GM21515 (cell line): ENCODE measurements around the gene CNTNAP5.

Experiments
- ATAC-seq: cut with Tn5 transposase; IDR thresholded peaks from one replicate; pipeline ENCODE4 v1.9.1; 2021; ENCODE audit not compliant: unreplicated experiment

The CNTNAP5 gene

DNA sequence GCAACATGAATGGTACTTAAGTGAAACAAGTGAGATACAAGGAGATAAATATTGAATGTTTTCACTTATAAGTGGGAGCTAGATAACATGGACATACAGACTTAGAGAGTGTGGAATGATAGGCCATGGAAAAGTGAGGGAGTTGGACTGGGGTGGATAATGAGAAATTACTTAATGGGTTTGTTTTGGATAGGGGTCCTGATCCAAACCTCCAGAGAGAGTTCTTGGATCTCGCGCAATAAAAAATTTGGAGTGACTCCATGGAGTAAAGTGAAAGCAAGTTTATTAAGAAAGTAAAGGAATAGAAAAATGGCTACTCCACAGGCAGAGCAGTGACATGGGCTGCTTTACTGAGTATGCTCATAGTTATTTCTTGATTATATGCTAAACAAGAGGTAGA lies 508.9 kb downstream of the CNTNAP5 start:
- no peak for ATAC-seq

DNA sequence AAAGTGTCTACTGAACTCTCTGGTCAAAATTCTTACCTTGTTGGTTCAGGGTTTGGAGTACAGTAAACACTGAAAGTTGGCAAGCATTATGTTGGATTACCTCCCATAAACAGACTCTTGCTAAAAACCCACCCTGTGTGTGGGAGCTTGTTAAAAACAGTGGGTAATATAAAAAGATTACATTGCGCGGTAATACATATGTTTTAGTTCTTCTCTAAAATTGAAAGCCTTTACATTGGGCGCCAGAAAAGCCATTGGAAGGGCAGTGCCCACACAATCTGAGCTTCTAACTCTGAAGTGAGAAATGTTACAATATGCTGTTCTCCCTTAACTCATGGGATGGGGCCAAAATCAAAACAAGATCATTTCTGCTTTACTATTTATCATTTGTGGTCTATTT lies 510.7 kb downstream of the CNTNAP5 start:
- no peak for ATAC-seq

GRCh38 chr2:124536591-124536990 lies 511.5 kb downstream of the CNTNAP5 start:
- ATAC-seq = no peak

GRCh38 chr2:124538549-124538948 lies 513.5 kb downstream of the CNTNAP5 start:
- no peak for ATAC-seq

GRCh38 chr2:124540805-124541204 lies 515.7 kb downstream of the CNTNAP5 start:
- no peak for ATAC-seq

DNA sequence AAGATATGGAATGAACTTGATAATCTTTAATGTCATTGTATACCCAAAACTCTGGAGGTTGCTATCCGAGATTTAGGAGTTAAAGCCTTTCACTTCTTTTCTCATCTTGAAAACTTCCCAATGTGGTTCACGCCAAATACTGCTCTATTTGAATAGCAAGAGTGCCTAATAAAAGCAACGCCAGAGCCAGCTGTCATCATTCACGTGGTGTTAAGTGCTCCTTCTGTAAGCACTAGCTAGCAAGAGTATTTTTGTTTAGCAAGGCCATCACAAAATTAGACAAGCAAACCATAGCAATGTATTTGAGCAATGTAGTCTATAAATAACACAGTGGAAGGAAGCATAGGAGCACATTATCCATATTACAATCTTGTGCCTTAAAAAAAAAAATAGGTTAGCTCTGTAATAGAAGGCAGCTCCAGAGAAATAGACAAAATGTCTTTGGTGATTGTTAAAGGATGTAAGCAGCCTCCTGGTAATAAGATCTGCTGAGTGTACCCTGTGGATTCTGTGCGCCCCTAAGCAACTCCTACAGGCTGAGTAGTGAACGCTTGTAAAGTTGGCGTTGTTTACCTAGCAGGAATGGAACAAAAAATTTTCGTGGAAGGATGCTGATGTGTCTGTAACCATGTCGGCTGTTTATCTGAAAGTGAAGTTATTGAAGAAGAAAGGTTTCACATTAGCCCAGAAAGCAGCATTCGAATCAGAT lies 518.0 kb downstream of the CNTNAP5 start:
- no peak for ATAC-seq

- ATAC-seq = no peak
These were observed 522.6 kb downstream of the CNTNAP5 start for GRCh38 chr2:124547700-124548099.

- no peak for ATAC-seq
These were observed 533.3 kb downstream of the CNTNAP5 start for GRCh38 chr2:124558277-124558905.

GRCh38 chr2:124559236-124559635 lies 534.1 kb downstream of the CNTNAP5 start:
- no peak for ATAC-seq

DNA sequence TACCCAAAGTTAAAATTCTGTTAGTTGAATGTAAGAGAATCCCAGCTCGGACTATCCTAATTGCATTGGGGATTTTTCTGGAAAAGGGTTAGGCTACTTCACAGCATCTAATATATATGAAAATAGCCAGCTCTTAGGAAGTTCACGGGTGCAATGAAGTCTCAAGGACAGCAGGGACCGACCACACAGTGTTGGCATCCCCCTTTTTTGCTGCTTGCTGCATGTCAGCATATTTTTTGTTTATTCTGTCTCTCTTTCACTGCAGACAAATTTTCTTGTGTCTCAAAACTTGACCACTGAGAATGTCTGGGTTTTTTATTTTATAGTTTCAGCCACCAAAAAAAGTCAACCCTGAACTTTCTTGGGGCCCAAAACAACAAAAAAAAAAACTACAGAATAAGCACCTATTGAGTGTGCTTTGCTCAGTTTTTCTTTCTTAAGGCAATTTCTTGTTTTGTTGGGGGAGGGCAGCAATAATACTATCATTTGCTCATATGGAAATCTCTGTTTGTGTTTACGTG lies 535.6 kb downstream of the CNTNAP5 start:
- ATAC-seq = no peak

- no peak for ATAC-seq
These were observed 536.4 kb downstream of the CNTNAP5 start for GRCh38 chr2:124561486-124561885.

DNA sequence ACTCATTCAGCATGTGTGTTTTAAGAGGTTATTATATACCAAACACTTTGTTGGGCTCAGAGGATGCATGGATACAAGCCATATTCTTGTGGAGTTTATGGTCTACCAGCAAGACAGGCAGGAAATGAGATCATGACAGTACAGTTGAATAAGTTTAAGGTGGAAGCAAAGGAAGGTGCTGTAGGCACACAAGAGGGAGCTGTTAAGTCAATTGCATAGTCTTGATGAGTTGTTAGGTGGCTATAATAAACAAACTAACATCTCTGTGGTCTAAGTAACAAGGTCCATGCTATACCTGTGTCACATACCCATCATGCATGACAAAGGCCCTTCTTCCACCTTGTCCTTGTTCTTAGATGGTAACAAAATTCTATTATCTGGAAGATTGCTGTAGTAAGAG lies 538.3 kb downstream of the CNTNAP5 start:
- ATAC-seq = no peak

GRCh38 chr2:124566518-124566970 lies 541.5 kb downstream of the CNTNAP5 start:
- ATAC-seq = no peak

- no peak for ATAC-seq
These were observed 545.8 kb downstream of the CNTNAP5 start for GRCh38 chr2:124570872-124571271.

- no peak for ATAC-seq
These were observed 546.7 kb downstream of the CNTNAP5 start for GRCh38 chr2:124571836-124572235.

DNA sequence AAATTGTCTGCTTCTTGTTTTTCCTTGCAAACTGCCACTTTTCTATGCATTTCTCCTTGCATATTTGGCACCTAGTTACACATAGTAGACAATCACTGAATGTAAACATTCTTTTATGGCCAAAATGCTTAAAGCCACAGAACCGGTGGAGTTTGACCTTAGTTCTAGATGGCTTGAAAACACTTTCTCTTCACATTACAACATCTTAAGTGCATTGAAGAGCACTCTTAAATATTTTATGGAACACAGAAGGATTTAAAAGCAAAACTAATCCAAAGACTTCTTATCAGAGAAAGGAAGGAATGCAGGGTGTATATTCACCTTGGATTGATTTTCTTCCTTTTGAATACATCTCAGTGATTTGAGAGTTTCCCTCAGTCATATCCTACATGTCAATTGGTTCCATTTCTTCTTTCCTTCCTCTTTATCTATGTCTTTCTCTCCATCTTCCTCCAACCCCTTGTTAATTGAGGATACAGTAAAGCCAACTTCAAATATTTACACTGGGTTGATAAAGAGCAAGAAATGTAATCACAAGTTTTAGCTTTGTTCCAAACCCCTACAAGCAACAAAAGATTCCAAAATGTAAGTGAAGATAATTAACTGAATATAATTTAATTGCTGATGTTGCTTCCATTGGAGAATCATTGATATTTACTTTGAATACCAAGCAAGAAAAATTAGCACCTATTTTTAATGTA lies 548.0 kb downstream of the CNTNAP5 start:
- ATAC-seq = no peak

GRCh38 chr2:124575497-124575896 lies 550.4 kb downstream of the CNTNAP5 start:
- ATAC-seq = no peak

GRCh38 chr2:124580263-124580662 lies 555.2 kb downstream of the CNTNAP5 start:
- no peak for ATAC-seq

DNA sequence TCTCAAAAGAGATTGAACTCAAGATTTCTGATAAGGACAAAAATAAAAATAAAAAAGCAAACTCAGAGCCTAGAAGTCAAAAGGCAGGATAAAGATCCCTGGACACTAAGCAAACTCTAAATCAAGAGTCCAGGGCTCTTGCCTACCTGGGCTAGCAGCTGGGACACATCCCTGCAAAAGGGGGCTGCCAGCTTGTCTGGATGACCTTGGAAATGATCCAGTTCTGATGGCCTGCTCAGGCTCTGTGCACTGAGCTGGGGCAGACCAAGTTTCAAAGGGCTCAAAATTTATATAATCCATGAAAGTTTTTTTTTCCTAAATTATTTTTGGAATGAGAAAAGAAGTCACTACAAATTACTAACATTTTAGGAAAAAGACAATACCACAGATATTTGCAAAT lies 557.3 kb downstream of the CNTNAP5 start:
- no peak for ATAC-seq

GRCh38 chr2:124584615-124585014 lies 559.5 kb downstream of the CNTNAP5 start:
- no peak for ATAC-seq

GRCh38 chr2:124585277-124585676 lies 560.2 kb downstream of the CNTNAP5 start:
- no peak for ATAC-seq

DNA sequence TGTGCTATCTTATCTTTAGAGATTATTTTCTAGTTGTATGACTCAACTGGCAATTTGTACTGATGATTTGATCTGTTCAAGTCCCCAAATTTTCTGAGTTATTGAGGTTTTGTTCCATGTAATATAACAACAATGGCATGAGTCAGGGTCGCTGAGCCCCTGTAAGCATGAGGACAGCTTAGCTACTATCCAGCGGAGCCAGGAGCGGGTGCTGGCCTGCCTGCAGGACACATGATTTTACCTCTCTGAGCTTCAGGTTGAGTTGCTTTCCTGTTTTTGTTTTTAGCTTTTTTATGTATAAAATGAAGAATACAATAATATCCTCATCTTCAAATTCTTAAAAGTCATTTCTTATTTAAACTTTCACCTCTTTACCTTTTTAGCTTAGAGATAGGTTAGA lies 561.1 kb downstream of the CNTNAP5 start:
- ATAC-seq = no peak
